ENCODE measurements around the gene SLC6A7.
A peak's percentile ranks its signal among the peaks of the same experiment; 100 is the strongest.

The SLC6A7 gene

GRCh38 chr5:150154618-150155128 is 35.2 kb upstream of the SLC6A7 start:
- Histone ChIP-seq H3K27ac (peak overlapping the region; percentile 93), H3K36me3 (peaks cover 32% of the 10 kb centered on the region), H3K4me3 (peak overlapping the region; percentile 86), H3K9me3 (no peaks in the 10 kb centered on the region), H3K4me2 (peak overlapping the region; percentile 100), H3K27me3 (no peaks in the 10 kb centered on the region), H4K20me1 (0 out of 2 replicates have a peak, but pooled peaks cover 5% of the 10 kb centered on the region), H3K4me1 (peaks cover 83% of the 10 kb centered on the region), H3K9ac (peak overlapping the region; percentile 91)
- no peak for TF ChIP-seq Cebpa-rat (IDR thresholded peaks at IDR 0.05)

GRCh38 chr5:150155258-150156026 is 34.4 kb upstream of the SLC6A7 start, which contains the start of gene PDGFRB:
PDGFRB (minus strand) TSS chr5:150155845; CDS start chr5:150137047, 18,798 bp downstream.
- Histone ChIP-seq H3K9me3 (no peaks in the 10 kb centered on the region), H3K9ac (peak within 1 kb of the TSS; percentile 91), H4K20me1 (0 out of 2 replicates have a peak, but pooled peaks cover 5% of the 10 kb centered on the region), H3K4me1 (peaks cover 83% of the 10 kb centered on the region), H3K4me3 (peak within 1 kb of the TSS; percentile 86), H3K36me3 (peaks cover 32% of the 10 kb centered on the region), H3K4me2 (peak within 1 kb of the TSS; percentile 100), H3K27me3 (no peaks in the 10 kb centered on the region), H3K27ac (peak within 1 kb of the TSS; percentile 93)
- TF ChIP-seq Cebpa-rat (IDR thresholded peaks at IDR 0.05), result no peak

- Histone ChIP-seq H3K27ac (peak overlapping the region; percentile 93), H3K4me2 (peak overlapping the region; percentile 100), H3K4me1 (peaks cover 83% of the 10 kb centered on the region), H3K9me3 (no peaks in the 10 kb centered on the region), H3K36me3 (peaks cover 27% of the 10 kb centered on the region), H3K9ac (peak overlapping the region; percentile 91), H4K20me1 (0 out of 2 replicates have a peak, but pooled peaks cover 5% of the 10 kb centered on the region), H3K4me3 (peak overlapping the region; percentile 86), H3K27me3 (no peaks in the 10 kb centered on the region)
- TF ChIP-seq Cebpa-rat (IDR thresholded peaks at IDR 0.05), result no peak
Observed at GRCh38 chr5:150156027-150156368, 33.9 kb upstream of the SLC6A7 start.

GRCh38 chr5:150156540-150156939 is 33.3 kb upstream of the SLC6A7 start:
- peaks cover 83% of the 10 kb centered on the region for H3K4me1 ChIP-seq
- peak overlapping the region; percentile 100 for H3K4me2 ChIP-seq
- peak overlapping the region; percentile 93 for H3K27ac ChIP-seq
- H3K9me3 ChIP-seq, result no peaks in the 10 kb centered on the region
- peak overlapping the region; percentile 91 for H3K9ac ChIP-seq
- peaks cover 22% of the 10 kb centered on the region for H3K36me3 ChIP-seq
- peak overlapping the region; percentile 86 for H3K4me3 ChIP-seq
- H4K20me1 ChIP-seq, result 0 out of 2 replicates have a peak, but pooled peaks cover 5% of the 10 kb centered on the region
- H3K27me3 ChIP-seq, result no peaks in the 10 kb centered on the region
- no peak for TF ChIP-seq Cebpa-rat (IDR thresholded peaks at IDR 0.05)

GRCh38 chr5:150157168-150157567 is 32.7 kb upstream of the SLC6A7 start:
- no peak overlapping the region for H3K4me3 ChIP-seq
- peak overlapping the region; percentile 93 for H3K27ac ChIP-seq
- 0 out of 2 replicates have a peak, but pooled peaks cover 5% of the 10 kb centered on the region for H4K20me1 ChIP-seq
- peak overlapping the region; percentile 20; the same call in 1 of the 2 replicates for H3K9ac ChIP-seq
- H3K4me2 ChIP-seq, result peak overlapping the region; percentile 100
- H3K9me3 ChIP-seq, result no peaks in the 10 kb centered on the region
- H3K36me3 ChIP-seq, result peaks cover 17% of the 10 kb centered on the region
- no peak for TF ChIP-seq Cebpa-rat (IDR thresholded peaks at IDR 0.05)
- H3K4me1 ChIP-seq, result peaks cover 83% of the 10 kb centered on the region
- H3K27me3 ChIP-seq, result no peaks in the 10 kb centered on the region

GRCh38 chr5:150158170-150158949 is 31.5 kb upstream of the SLC6A7 start:
- Histone ChIP-seq H3K4me3 (no peak overlapping the region), H3K4me1 (peaks cover 83% of the 10 kb centered on the region), H3K27me3 (no peaks in the 10 kb centered on the region), H4K20me1 (no peaks in the 10 kb centered on the region), H3K9ac (peak overlapping the region; percentile 20; the same call in 1 of the 2 replicates), H3K36me3 (peaks cover 6% of the 10 kb centered on the region), H3K27ac (peak overlapping the region; percentile 93), H3K9me3 (no peaks in the 10 kb centered on the region), H3K4me2 (peak overlapping the region; percentile 100)
- no peak for TF ChIP-seq Cebpa-rat (IDR thresholded peaks at IDR 0.05)

- Histone ChIP-seq H3K9ac (peak overlapping the region; percentile 20; the same call in 1 of the 2 replicates), H3K4me3 (no peak overlapping the region), H3K4me2 (peak overlapping the region; percentile 100), H3K27ac (peak overlapping the region; percentile 93), H3K36me3 (no peaks in the 10 kb centered on the region), H4K20me1 (no peaks in the 10 kb centered on the region), H3K9me3 (no peaks in the 10 kb centered on the region), H3K27me3 (no peaks in the 10 kb centered on the region), H3K4me1 (peaks cover 83% of the 10 kb centered on the region)
- TF ChIP-seq Cebpa-rat (IDR thresholded peaks at IDR 0.05), result no peak
Observed at GRCh38 chr5:150159031-150159430, 30.8 kb upstream of the SLC6A7 start.

GRCh38 chr5:150159741-150160179 is 30.1 kb upstream of the SLC6A7 start:
- peak overlapping the region; percentile 78 for H3K9ac ChIP-seq
- TF ChIP-seq Cebpa-rat (IDR thresholded peaks at IDR 0.05), result no peak; the same call in 1 of the 2 replicates
- H3K4me3 ChIP-seq, result peak overlapping the region; percentile 33
- H3K4me2 ChIP-seq, result peak overlapping the region; percentile 100
- no peaks in the 10 kb centered on the region for H3K27me3 ChIP-seq
- H4K20me1 ChIP-seq, result no peaks in the 10 kb centered on the region
- no peaks in the 10 kb centered on the region for H3K36me3 ChIP-seq
- peak overlapping the region; percentile 93 for H3K27ac ChIP-seq
- no peaks in the 10 kb centered on the region for H3K9me3 ChIP-seq
- H3K4me1 ChIP-seq, result peaks cover 88% of the 10 kb centered on the region

GRCh38 chr5:150160448-150161081 is 29.3 kb upstream of the SLC6A7 start:
- Histone ChIP-seq H3K27me3 (no peaks in the 10 kb centered on the region), H3K4me1 (peaks cover 96% of the 10 kb centered on the region), H3K4me2 (peak overlapping the region; percentile 100), H3K9me3 (no peaks in the 10 kb centered on the region), H3K4me3 (peak overlapping the region; percentile 33), H3K27ac (peak overlapping the region; percentile 93), H3K36me3 (no peaks in the 10 kb centered on the region), H4K20me1 (no peaks in the 10 kb centered on the region), H3K9ac (peak overlapping the region; percentile 78)
- no peak for TF ChIP-seq Cebpa-rat (IDR thresholded peaks at IDR 0.05)

Data from BLaER1 (cell line).